Stimulated activated CD4-positive, alpha-beta T cell treated with anti-CD3 and anti-CD28 coated beads, Interleukin-1b, Interleukin-23, amount 100 ng/mL, for 1 hour (primary cell): ENCODE results near the gene TMEM123.
"Not testable (repeated sequence)": the region's sequence is repeated elsewhere in the genome, so short reads cannot be mapped to it uniquely, and the experiment has no call there.

Source experiments
- DNase-seq, 2 donors: peaks; one replicate each; pipeline ENCODE4 v3.0.0-alpha.2; 2020; ENCODE audit warnings: low read depth in 2 of 2

TMEM123 gene

DNA sequence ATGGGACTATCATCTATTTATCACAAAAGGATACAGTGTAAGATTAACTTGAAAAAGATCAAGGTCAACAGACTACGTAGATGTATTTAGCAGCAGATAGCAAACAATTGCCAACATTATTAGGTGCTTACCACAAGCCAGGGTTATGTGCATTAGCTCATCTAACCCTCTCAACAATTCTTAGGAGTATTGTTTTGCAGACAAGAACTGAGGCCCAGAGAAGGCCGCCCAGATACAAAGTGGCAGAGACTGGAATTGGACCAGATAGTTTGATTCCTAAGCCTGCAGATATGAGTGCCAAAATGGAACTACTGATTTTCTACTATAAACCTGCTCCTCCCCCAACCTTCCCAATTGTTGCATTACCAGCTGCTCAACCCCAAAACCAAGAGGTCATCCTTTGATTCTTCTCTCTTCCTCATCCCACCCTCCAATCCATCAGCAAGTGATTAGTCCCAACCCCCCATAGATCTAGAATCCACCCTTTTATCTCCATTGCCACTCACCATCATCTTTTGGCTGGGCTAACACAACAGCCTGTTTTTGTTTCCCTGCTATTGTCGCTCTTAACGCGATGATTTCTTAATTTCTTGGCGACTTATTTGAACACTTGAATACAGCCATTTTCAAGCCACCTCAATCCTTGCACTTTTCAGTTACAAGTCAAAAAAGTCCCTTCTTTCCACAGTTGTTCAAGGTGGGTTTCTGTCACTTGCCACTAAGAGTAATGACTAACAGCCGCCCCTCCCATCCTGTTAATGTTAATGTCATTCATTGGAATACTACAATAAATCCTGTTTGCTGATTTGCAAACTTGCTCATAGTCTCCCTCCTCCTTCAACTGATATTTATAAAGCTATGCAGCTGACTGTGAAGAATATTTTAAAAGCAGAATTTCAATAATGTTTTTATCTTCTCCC is 2.7 kb downstream of the TMEM123 start:
- no peak for DNase-seq

DNA sequence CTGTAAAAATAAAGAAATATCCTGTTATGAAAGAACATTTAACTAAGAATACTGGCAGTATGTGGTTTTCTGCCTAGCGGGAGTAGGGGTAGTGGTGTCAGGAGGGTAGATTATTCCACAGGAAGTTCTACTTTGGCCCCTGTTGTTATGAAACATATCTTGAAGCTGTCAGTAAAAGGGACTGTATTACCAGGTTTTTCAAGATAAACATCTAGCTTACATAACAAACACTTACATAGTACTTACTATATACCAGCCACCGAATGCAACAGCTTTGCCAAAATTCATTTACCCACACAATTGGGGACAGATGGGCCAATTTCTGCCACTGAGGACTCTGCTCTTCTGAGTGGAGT is 3.7 kb downstream of the TMEM123 start:
- DNase-seq: no peak

DNA sequence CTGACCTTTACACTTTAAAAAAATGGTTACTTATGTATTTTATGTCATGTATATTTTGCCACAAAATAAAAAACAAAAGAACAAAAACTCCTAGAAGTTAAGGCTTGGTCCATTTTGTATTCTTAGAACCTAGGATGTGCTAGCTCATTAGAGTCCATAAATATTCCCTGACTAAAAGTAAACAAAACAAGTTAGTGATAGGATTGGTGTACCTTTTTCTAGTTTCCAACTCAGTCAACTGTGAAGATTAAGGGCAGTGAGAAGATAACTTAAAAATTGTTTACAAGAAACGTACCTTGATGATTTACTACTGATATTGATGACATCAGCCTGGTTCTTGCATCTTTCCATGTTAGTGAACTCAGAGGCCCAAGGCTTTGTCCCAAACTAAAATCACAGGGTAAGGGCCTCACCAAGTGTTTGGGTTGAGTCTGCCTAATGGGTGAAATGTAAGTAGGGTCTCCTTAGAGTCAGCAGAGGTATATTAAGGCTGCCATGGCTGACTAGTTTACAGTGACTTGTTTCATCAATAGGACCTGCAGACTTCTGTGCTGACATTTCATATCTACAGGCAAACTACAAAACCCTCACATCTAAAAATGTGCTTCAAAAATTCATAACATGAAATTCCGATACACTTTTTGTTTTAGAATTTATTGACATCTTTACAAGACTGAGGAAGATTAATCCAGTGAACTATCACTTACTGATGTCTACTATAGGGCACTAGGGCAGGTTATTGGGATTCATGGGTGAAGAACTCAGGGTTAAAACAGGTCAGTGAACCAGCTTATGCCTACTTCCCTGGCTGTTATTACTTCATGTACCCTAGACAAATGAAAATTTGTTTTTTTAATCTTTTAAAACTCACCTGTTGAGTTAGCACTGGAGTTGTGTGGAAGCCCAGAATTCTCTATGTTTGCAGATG is 4.4 kb downstream of the TMEM123 start:
- DNase-seq: no peak

DNA sequence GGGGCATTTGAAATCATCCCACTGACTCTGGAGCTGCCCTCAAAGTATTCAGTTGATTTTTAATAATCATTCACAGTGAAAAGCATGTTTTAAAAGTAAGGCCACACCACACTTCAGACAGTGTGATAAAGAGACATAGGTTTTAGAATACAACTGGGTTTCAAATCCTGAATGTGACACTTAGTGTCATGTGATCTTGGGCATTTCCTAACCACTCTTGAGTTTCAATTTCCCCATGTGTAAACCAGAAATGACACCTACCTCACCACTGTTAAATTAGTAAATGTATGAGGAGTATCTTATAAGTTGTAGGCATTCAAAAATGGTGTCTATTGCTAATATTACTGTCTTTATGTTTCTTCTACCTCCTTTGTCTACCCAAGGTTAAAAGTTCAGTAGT is 5.4 kb downstream of the TMEM123 start:
- no peak for DNase-seq

DNA sequence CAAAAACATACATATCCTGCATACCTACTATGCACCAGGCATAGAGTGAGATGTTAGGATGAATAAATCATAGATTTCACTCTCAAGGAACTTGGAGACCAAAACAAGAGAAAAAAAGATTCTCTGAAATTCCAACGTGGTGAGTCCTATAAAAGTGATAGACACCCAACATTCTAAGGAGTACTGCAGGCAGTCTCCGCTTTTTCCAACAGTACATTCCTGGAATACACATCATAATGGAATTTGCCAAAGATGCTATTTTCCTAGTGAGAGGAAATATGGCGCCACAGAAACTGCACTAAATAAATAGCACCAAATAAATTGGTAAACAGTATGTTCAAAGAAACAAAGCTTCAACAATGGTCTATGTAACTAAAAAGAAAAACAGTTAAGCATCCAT is 6.0 kb downstream of the TMEM123 start:
- no peak for DNase-seq

DNA sequence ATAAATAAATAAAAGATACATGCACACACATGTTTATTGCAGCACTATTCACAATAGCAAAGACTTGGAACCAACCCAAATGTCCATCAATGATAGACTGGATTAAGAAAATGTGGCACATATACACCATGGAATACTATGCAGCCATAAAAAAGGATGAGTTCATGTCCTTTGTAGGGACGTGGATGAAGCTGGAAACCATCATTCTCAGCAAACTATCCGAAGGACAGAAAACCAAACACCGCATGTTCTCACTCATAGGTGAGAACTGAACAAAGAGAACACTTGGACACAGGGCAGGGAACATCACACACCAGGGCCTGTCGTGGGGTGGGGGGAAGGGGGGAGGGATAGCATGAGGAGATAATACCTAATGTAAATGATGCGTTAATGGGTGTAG is 7.9 kb downstream of the TMEM123 start:
- DNase-seq: not testable (repeated sequence)

DNA sequence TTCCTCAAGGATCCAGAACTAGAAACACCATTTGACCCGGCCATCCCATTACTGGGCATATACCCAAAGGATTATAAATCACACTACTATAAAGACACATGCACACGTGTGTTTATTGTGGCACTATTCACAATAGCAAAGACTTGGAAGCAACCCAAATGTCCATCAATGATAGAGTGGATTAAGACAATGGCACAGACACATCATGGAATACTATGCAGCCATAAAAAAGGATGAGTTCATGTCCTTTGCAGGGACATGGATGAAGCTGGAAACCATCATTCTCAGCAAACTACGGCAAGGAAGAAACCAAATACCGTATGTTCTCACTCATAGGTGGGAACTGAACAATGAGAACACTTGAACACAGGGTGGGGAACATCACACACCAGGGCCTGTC is 8.4 kb downstream of the TMEM123 start:
- DNase-seq: not testable (repeated sequence)

DNA sequence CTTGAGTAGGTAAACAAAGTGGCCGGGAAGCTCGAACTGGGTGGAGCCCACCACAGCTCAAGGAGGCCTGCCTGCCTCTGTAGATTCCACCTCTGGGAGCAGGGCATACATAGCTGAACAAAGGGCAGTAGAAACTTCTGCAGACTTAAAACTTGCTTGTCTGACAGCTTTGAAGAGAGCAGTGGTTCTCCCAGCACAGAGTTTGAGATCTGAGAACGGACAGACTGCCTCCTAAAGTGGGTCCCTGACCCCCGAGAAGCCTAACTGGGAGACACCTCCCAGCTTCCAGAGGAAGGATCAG is 13.6 kb downstream of the TMEM123 start:
- not testable (repeated sequence) for DNase-seq

DNA sequence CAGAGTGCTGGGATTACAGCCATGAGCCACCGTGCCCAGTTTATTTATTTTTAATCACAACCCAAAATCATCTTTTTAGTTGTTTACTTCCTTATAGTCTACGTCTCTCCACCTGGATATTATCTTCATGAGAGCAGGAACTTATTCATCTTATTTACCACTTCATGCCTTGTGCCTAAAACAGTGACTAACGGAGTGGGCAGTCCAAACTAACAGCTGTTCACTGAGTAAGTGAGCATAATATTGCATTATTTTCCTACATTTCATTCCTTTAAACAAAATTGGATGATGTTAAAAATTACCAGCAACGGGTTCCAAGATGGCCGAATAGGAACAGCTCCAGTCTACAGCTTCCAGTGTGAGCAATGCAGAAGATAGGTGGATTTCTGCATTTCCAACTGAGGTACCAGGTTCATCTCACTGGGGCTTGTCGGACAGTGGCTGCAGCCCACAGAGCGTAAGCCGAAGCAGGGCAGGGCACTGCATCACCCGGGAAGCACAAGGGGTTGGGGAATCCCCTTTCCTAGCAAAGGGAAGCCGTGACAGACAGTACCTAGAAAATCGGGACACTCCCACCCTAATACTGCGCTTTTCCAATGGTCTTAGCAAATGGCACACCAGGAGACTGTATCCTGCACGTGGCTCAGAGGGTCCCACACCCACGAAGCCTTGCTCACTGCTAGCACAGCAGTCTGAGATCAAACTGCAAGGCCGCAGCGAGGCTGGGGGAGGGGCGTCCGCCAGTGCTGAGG is 14.1 kb downstream of the TMEM123 start:
- DNase-seq: no peak

DNA sequence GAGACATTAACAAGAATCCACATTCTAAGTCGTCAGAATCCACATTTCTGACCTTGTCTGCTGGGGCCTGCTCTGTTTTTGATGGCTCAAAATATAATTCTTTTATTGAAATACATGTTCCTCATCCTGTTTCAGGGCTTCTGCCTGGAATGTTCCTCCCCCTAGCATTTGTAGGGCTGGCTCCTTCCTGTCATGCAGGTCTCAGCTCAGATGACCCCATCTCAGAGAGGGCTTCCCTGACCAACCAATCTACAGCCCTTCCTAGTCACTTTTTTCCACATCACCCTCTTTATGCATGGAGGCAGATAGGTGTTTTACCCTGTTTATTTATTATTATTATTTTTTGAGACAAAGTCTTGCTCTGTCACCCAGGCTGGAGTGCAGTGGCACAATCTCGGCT is 14.8 kb downstream of the TMEM123 start:
- no peak for DNase-seq

DNA sequence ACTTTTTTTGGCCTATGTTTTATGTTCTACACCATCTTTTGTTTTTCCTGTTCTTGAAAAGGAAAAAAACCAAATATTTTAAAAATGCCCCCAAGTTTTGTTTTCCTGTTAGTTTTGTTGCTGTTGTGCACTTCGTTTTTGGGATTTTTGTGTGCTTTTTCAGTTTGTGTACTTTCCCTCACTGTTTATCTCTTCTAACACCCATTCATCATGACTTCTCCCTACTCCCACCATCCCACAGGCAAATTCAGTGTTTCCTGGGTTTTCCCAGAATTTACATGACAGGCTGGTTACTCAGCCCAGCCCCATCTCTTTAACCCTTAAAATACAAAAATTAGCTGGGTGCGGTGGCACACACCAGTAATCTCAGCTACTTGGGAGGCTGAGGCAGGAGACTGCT is 15.6 kb downstream of the TMEM123 start:
- DNase-seq: no peak

DNA sequence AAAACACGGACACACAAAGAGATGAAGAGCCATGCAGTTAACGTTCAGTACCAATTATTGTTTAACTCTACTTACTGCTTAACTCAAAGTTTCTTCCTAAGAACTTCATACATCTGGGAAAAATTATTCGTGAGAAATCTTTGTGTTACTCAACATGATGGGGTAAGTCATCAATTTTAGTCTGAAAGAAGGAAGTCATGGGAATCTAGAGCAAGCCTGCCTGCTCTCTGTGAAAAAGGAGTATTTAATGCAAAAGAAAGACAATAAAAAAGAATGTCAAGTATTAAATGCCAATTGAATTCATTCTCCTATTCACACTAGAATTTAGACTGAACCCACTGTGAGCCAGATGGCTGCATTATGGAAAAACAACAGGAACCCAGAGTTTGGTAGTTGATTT is 16.0 kb downstream of the TMEM123 start:
- DNase-seq: no peak

DNA sequence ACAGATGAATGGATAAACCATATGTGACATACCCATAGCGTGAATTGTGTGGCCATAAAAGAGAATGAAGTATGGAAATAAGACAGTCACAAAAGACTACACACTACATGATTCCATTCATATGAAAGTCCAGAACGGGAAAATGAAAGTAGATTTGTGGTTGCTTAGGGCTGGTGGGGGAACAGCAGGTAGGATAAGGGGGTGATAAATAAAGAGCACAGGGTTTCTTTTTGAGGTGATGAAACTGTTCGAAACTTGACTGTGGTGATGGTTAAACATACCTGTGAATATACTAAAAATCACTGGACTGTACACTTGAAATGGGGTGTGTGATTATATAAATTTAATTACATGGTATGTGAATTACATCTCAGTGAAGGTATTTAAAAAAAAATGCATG is 16.9 kb downstream of the TMEM123 start:
- DNase-seq: no peak

DNA sequence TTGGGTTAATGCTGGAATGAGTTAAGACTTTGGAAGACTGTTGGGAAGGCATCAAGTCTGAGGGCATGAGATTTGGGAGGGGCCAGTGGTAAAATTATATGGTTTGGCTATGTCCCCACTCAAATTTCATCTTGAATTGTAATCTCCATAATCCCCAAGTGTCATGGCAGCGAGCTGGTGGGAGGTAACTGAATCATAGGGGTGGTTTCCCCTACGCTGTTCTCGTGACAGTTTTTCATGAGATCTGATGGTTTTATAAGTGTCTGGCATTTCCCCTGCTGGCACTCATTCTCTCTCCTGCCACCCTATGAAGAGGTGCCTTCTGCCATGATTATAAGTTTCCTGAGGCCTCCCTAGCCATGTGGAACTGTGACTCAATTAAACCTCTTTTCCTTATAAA is 19.0 kb downstream of the TMEM123 start:
- DNase-seq: not testable (repeated sequence)

DNA sequence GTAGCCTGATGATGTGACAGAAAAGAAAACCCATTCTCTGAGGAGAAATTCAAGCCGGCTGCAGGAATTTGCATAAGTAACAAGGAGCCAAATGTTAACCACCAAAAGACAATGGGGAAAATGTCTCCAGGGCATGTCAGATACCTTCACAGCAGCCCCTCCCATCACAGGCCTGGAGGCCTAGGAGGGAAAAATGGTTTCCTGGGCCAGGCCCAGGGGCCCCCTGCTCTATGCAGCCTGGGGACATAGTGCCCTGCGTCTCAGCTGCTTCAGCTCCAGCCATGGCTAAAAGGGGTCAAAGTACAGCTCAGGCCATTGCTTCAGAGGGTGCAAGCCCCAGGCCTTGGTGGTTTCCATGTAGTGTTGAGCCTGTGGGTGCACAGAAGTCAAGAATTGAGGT is 20.0 kb downstream of the TMEM123 start:
- DNase-seq: not testable (repeated sequence)

DNA sequence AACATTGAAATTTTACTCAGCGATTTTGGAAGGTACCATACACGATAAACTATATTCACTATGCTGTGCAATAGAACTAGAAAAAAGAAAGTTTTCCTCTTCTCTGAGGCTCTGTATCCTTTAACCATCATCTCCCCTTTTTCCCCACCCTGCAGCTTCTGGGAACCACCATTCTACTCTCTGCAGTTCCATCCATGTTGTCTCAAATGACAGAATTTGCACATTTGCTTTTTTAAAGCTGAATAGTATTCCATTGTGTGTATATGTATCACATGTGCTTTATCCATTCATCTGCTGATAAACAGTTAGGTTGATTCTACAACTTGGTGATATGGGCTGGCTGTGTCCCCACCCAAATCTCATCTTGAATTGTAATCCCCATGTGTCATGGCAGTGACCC is 21.2 kb downstream of the TMEM123 start:
- DNase-seq: no peak

DNA sequence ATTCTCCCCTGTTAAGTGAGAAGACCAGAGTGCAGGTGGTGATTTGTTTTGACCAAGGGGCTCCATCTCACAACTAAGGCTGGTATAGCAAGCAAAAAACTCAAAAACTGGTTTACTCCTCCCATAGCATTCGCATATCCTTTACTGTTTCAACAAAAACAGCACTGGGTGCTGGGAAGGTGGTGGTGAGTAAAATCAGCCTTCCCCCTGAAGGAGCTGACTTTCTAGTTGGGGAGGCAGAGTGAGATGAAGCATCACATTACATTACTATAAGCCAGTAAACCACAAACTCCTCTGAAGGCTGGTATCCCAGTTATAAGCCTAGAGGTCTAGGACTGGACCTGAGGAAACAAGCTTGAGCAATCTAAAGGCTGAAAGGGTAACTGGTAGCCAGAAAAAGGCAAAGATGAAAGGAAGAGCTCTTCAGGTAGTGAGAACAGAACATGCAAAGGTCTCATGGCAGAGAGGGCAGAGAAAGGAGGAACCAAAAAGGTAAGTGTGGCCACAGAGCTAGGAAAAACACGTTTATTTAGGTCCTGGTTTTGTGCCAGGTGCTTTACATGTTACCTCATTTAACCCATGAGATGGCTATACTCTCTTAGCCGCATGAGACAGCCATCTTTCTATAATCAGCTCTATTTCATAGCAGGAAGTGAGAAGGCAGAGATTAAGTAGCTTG is 22.3 kb downstream of the TMEM123 start:
- DNase-seq: no peak

DNA sequence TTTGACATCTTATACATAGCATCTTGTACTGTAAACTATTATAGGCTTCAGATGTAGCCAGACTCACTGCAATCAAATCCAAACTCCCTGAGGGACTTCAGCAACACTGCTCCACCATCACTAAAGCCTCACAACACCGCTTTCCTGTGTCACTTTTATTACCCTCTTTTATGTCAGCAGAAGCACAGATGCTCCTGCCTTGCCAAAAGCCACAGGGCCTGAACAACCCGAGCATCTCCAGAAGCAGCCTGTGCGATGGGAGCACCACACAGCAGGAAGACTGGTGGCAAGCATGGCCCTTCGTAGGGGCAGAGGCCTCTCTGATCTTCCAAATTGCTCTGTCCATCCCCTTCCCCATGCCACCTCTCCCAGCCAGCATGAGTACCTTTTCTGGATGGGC is 22.9 kb downstream of the TMEM123 start:
- no peak for DNase-seq

DNA sequence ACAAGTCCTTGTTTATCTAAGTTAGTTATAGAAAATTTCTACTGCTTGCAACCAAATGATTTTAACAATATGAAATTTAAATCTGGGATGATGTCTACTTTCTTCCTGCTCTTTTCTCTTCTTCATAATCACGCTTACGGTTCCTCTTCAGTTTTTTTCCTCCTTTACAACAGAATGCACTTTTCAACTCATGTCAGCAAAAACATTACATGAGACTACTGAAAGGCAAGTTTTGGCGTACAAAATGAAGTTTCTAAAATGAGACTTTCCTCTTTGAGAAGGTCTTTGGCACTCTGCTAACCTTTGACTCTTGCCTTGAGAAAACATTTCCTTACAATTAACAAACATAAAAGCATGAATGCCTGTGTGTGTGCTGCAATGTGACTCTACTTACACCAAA is 23.3 kb downstream of the TMEM123 start:
- no peak for DNase-seq

DNA sequence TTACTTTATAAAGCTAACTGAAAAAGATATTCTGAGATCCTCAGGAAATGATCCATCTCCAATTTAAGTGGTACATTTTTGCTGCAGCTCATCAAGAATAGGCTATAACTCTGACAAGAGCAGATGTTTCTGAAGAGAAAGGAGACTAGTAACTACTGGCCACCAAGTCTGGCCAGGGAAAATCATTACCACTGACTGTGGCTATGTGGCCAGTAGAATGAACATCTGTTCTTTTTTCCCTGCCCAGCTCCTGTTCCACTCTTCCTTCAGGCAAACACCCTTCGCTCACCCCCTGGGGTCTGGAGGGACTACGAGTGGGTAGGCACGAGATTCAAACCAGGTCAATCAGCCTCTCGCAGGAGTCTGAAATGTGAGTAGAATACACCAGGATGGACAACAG is 23.9 kb downstream of the TMEM123 start:
- DNase-seq: no peak

DNA sequence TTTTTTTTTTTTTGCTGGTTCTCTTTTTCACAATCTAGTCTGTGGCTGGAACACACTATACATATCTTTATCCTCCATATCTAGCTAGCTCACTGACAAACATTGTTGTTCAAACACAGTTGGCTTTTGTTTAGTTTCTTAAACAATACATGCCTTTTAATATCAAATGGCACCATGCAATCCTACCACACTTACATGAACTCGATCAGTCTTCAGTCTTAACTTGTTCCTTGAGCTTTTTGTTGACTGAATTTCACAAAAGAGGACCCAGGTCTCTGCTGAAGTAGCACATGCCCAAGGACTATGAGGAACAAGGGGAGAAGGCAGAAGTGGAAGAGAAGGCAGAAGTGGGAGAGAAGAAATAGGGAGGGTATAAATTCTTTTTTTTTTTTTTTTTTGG is 25.5 kb downstream of the TMEM123 start:
- no peak for DNase-seq

DNA sequence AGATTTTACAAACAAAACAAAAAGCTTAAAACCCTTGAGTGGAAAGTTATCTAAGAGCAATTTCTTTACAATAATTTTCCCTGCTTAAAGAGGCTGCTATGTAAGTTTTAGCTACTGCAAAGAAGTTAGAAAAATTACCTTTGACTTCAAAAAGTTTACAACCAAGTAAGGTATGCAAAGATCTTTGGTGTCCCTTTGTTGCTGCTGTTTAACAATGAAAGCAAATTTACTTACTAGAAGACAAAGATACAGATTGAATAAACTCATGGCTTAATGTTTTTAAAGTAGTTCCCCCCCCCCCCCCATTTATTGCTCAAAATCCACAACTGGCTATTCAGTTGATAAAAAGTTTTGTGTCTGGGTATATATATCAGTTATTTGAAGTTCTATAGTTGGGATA is 26.0 kb downstream of the TMEM123 start:
- no peak for DNase-seq
